ENCODE results near the gene HMCES.

GRCh38 chr3:129317014-129317771 lies 38.5 kb downstream of the HMCES start:
- no peak for TF ChIP-seq CTCF (IDR thresholded peaks at IDR 0.05)
- TF ChIP-seq POLR2A (IDR thresholded peaks at IDR 0.05), result no peak
